ENCODE results near the gene PIEZO2.

- TF ChIP-seq CTCF (conservative IDR thresholded peaks at IDR 0.05) (no peak), ZFX (IDR thresholded peaks at IDR 0.05) (no peak)
Observed at GRCh38 chr18:10895976-10896375, 253.4 kb downstream of the PIEZO2 start.

Measured in C4-2B (cell line).